Activated CD8-positive, alpha-beta T cell treated with anti-CD3 and anti-CD28 coated beads for 36 hours (primary cell): ENCODE measurements around the gene KNG1. TPM values are rescaled to one million over a fixed set of nuclear protein-coding genes. Genes with fewer than 3 reads are reported as not detected.

Experiments used
- ATAC-seq: fragments of 200-7000 bp; cut with Tn5 transposase; one replicate; pipeline ENCODE4 v1.10.0; 2021; ENCODE audit warnings: mild to moderate bottlenecking, moderate library complexity
- CTCF ChIA-PET: fragments of 350-600 bp; sonication (Branson Sonifier 250); formaldehyde crosslinking; loops from one replicate; lab custom pipeline; 2021; ENCODE audit warnings: antibody characterized with exemption; lab: Charles Lee
- POLR2A ChIA-PET: fragments of 350-600 bp; sonication (Branson Sonifier 250); formaldehyde crosslinking; loops from one replicate; lab custom pipeline; 2021; ENCODE audit warnings: antibody characterized with exemption; lab: Charles Lee
- DNase-seq: peaks from one replicate; pipeline ENCODE4 v3.0.0-alpha.2; 2020
- H3K27ac Mint-ChIP-seq: one replicate; pipeline ENCODE4 v1.8.0; 2021; ENCODE audit warnings: mild to moderate bottlenecking, mixed read lengths
- H3K27me3 Mint-ChIP-seq: one replicate; pipeline ENCODE4 v1.8.0; 2021; ENCODE audit warnings: mixed read lengths
- H3K36me3 Mint-ChIP-seq: one replicate; pipeline ENCODE4 v1.8.0; 2021; ENCODE audit warnings: low read depth, mixed read lengths
- H3K4me1 Mint-ChIP-seq: one replicate; pipeline ENCODE4 v1.8.0; 2021; ENCODE audit warnings: low read depth, mixed read lengths
- H3K4me3 Mint-ChIP-seq: one replicate; pipeline ENCODE4 v1.8.0; 2021; ENCODE audit warnings: mild to moderate bottlenecking, moderate library complexity, mixed read lengths
- H3K9me3 Mint-ChIP-seq: one replicate; pipeline ENCODE4 v1.8.0; 2021; ENCODE audit warnings: mixed read lengths
- intact Hi-C: fragments of 100-400 bp; cut with micrococcal nuclease; formaldehyde crosslinking; loops from one replicate; pipeline ENCODE4 v1.10.0; 2022
- total RNA-seq, 2 experiments: library from RNA; stranded (reverse); gene quantifications; one replicate each; pipeline ENCODE4 v1.2.3, GENCODE V29; 2021
- TF ChIP-seq, protein P1 (sequence below): fragments of 200-600 bp; IDR thresholded peaks from one replicate; pipeline ENCODE4 v1.8.0; 2022; ENCODE audit warnings: antibody characterized with exemption, mild to moderate bottlenecking

Gene KNG1
- total RNA-seq, 2 experiments from 2014 or later = not detected

DNA sequence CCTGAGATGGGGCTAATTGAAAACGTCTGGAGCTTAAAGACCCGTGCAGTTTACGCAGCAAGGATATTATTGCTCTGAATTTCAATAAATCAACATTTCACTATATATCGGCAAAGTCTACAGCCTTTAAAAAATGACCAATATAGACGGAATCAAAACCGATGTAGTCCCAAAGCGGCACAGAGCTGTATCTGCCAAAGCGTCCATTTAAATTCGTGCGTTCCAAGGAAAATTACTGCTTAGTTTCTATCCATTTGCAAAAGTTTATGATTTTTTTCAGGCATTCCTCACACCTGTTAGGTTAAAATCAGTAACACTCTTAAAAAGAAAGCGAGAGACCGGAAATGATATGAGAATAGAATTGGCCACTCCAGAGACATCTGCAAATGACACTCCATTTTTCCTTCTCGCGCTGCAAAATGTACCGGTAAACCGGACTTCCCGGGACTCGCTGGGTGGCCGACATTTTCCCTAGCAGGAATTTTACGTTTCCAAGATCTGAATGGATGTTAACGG, 65.4 kb downstream of the KNG1 start:
- no peaks in the 10 kb centered on the region for H3K9me3 Mint-ChIP-seq
- ATAC-seq (peak; percentile 26), DNase-seq (no peak)
- H3K4me3 Mint-ChIP-seq = peak overlapping the region; percentile 97
- H3K27ac Mint-ChIP-seq = peak overlapping the region; percentile 99
- CTCF ChIA-PET = interaction anchor here (0.7 to 1.9 kb wide), 5 partner anchors 10 to 168 kb away, joined by 3 to 8 read pairs (median 4); no protein-coding TSS in a partner anchor
- H3K4me1 Mint-ChIP-seq = peaks cover 24% of the 10 kb centered on the region
- intact Hi-C loops = no loop called here
- POLR2A ChIA-PET = interaction anchor here (0.6 to 6.2 kb wide), 40 partner anchors 9 to 1120 kb away, joined by 3 to 206 read pairs (median 5); partner anchors contain the start of genes AHSG, DNAJB11, RFC4 and RPL39L
- peaks cover 45% of the 10 kb centered on the region for H3K36me3 Mint-ChIP-seq
- no peaks in the 10 kb centered on the region for H3K27me3 Mint-ChIP-seq
- TF ChIP-seq, protein P1, sequence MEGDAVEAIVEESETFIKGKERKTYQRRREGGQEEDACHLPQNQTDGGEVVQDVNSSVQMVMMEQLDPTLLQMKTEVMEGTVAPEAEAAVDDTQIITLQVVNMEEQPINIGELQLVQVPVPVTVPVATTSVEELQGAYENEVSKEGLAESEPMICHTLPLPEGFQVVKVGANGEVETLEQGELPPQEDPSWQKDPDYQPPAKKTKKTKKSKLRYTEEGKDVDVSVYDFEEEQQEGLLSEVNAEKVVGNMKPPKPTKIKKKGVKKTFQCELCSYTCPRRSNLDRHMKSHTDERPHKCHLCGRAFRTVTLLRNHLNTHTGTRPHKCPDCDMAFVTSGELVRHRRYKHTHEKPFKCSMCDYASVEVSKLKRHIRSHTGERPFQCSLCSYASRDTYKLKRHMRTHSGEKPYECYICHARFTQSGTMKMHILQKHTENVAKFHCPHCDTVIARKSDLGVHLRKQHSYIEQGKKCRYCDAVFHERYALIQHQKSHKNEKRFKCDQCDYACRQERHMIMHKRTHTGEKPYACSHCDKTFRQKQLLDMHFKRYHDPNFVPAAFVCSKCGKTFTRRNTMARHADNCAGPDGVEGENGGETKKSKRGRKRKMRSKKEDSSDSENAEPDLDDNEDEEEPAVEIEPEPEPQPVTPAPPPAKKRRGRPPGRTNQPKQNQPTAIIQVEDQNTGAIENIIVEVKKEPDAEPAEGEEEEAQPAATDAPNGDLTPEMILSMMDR = no peak

DNA sequence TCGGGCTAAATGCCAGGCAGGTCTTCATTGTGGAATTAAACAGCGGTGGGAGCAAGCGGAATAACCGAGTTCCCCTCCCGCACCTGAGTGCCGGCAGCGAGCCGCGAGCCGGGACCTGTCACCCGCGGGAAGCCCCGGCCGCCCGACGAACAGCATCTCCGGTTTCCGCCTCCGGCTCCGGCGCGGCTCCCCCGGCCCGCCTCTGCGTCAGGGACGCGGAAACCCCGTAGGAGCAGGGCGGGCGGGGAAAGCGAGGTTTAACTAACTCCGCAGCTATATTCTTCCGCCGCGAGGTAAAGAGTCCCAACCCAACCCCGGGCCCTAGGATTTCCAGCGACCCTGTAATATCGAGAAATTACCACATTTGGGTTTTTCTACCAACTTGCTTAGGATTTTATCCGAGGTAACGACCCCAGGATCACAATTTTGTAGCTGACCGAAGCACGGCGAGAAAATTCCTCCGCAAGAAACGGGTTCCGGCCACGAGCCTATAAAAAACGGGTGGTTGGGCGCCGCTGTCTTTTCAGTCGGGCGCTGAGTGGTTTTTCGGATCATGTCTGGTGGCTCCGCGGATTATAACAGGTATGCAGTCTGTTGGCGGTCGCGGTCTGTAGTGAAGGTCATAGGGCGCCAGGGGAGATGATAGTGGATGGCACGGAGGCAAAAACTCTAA, 66.0 kb downstream of the KNG1 start, which contains the start of gene EIF4A2:
Gene EIF4A2, plus strand, starts transcription at position 520 of the 673 bp plus-strand sequence. Its CDS starts 34 bp downstream, at position 554.
- intact Hi-C loops = no loop called here
- Mint-ChIP-seq H3K4me1 (peaks cover 30% of the 10 kb centered on the region), H3K36me3 (peaks cover 51% of the 10 kb centered on the region), H3K27ac (peak within 1 kb of the TSS; percentile 99), H3K4me3 (peak within 1 kb of the TSS; percentile 97), H3K9me3 (no peaks in the 10 kb centered on the region), H3K27me3 (no peaks in the 10 kb centered on the region)
- POLR2A ChIA-PET = interaction anchor here (0.5 to 6.2 kb wide), 57 partner anchors 9 to 1121 kb away, joined by 3 to 206 read pairs (median 5); partner anchors contain the start of genes AHSG, DNAJB11, RFC4 and RPL39L
- peak; percentile 91 for DNase-seq
- peak; percentile 78 for ATAC-seq
- TF ChIP-seq, protein P1 = no peak
- CTCF ChIA-PET = interaction anchor here (1.2 to 1.9 kb wide), 4 partner anchors 14 to 213 kb away, joined by 3 to 8 read pairs (median 4); partner anchors contain the start of gene DNAJB11

GRCh38 chr3:186783731-186784515, 66.8 kb downstream of the KNG1 start:
- Mint-ChIP-seq H3K4me3 (peak overlapping the region; percentile 97), H3K27ac (peak overlapping the region; percentile 99), H3K9me3 (no peaks in the 10 kb centered on the region), H3K4me1 (peaks cover 37% of the 10 kb centered on the region), H3K27me3 (no peaks in the 10 kb centered on the region), H3K36me3 (peaks cover 58% of the 10 kb centered on the region)
- DNase-seq (peak; percentile 79), ATAC-seq (peak; percentile 64)
- TF ChIP-seq, protein P1 = no peak
- CTCF ChIA-PET = interaction anchor here (0.7 to 1.9 kb wide), 7 partner anchors 14 to 850 kb away, joined by 3 to 8 read pairs (median 4); partner anchors contain the start of gene DNAJB11
- intact Hi-C loops = no loop called here
- POLR2A ChIA-PET = interaction anchor here (0.5 to 6.2 kb wide), 59 partner anchors 8 to 1122 kb away, joined by 3 to 206 read pairs (median 4); partner anchors contain the start of genes AHSG, DNAJB11, RFC4 and RPL39L

- intact Hi-C loops = loop anchor here (5.0 kb wide), 1 partner anchor 848 kb away; the partner anchor contains the start of gene TRA2B
- POLR2A ChIA-PET = interaction anchor here (0.8 to 6.2 kb wide), 33 partner anchors 7 to 1121 kb away, joined by 3 to 206 read pairs (median 7); partner anchors contain the start of genes AHSG, DNAJB11, RFC4 and TBCCD1
- H3K9me3 Mint-ChIP-seq = no peaks in the 10 kb centered on the region
- no peak for ATAC-seq
- CTCF ChIA-PET = interaction anchor here (0.7 to 1.5 kb wide), 7 partner anchors 13 to 851 kb away, joined by 3 to 4 read pairs (median 3); partner anchors contain the start of gene RFC4
- H3K27me3 Mint-ChIP-seq = no peaks in the 10 kb centered on the region
- TF ChIP-seq, protein P1 = no peak
- H3K4me3 Mint-ChIP-seq = peak overlapping the region; percentile 97
- H3K27ac Mint-ChIP-seq = peak overlapping the region; percentile 99
- no peak for DNase-seq
- H3K4me1 Mint-ChIP-seq = peaks cover 43% of the 10 kb centered on the region
- peaks cover 64% of the 10 kb centered on the region for H3K36me3 Mint-ChIP-seq
These were observed 67.8 kb downstream of the KNG1 start for GRCh38 chr3:186784820-186785494.
